NCI-H146 treated with DMSO at 0.1 percent for 48 hours (cell line): ENCODE results near the gene CEP57L1.
"Not testable (repeated sequence)": the region's sequence is repeated elsewhere in the genome, so short reads cannot be mapped to it uniquely, and the experiment has no call there.

Experiments
- DNase-seq: peaks from one replicate; lab custom pipeline; 2025; ENCODE audit not compliant: unreplicated experiment; lab: John Stamatoyannopoulos, UW

The CEP57L1 gene

GRCh38 chr6:109073344-109074132 is 21.8 kb upstream of the CEP57L1 start:
- peak; percentile 58 for DNase-seq

- no peak for DNase-seq
Observed at GRCh38 chr6:109074133-109074415, 21.2 kb upstream of the CEP57L1 start.

DNA sequence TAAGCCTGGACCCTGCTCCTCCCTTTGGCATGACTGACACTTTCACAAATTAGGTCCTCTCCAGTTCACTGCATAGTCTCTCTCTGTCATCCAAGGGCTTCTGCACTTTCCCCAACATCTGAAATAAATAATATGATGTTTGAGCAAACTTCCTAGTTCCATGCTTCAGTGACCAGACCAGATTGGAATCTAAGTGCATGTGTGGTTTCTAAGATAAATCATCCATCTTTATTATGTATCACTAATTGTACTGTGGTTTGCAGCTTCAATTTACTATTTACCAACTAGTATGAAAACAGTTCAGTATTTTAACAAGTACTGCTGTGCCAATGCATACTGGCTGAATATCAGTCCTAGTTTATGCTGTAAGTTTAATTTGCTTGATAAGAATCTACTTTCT is 19.4 kb upstream of the CEP57L1 start:
- no peak for DNase-seq

DNA sequence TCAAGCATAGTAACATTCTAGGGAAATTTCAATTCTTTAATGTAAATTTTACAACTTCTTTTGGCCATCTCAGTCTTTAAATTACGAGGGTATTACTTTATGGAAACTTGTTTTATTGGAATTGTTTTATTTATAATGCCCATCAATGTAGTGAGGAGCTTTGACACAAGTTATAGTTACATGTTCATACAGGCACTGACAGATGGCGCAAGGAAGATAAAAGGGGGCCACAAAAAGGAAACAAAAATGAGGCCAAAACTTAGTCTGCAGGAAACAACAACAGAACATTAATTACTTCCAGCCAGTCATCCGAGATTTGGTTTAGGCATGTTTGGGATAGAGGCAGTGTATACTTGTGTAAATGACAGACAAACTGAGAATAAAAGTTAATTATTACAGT is 18.9 kb upstream of the CEP57L1 start:
- no peak for DNase-seq

GRCh38 chr6:109079981-109080380 is 15.3 kb upstream of the CEP57L1 start:
- DNase-seq, result no peak

DNA sequence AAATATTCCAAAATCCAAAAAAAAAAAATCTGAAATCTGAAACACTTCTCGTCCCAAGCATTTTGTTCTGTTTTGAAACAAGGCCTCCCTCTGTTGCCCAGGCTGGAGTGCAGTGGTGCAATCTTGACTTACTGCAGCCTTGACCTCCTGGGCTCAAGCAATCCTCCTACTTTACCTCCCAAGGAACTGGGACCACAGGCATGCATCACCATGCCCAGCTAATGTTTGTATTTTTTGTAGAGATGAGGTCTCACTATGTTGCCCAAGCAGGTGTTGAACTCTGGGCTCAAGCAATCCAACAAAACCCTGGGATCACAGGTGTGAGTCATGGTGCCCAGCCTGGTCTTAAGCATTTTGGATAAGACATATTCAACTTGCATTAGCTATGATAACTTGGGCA is 14.3 kb upstream of the CEP57L1 start:
- DNase-seq, result no peak

GRCh38 chr6:109081516-109082187 is 13.7 kb upstream of the CEP57L1 start:
- DNase-seq, result no peak

DNA sequence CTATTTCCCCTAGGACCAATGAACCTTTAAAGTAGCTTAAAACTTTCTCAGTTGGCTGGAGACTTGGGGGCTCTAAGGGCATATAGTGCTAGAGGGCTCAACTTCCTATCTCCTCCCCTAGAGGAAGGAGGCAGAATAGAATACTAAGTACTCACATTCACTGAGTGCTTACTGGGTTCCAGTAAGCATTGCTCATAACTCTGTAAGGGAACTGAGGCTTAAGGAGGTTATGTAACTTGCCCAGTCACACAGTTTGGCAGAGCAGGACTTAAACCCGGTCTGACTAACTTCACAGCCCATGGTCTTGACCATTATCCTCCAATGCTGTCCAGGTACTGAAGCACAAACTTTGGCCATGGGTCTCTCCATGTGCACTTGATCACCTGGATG is 13.1 kb upstream of the CEP57L1 start:
- DNase-seq, result no peak

- no peak for DNase-seq
Observed at GRCh38 chr6:109083657-109084056, 11.7 kb upstream of the CEP57L1 start.

DNA sequence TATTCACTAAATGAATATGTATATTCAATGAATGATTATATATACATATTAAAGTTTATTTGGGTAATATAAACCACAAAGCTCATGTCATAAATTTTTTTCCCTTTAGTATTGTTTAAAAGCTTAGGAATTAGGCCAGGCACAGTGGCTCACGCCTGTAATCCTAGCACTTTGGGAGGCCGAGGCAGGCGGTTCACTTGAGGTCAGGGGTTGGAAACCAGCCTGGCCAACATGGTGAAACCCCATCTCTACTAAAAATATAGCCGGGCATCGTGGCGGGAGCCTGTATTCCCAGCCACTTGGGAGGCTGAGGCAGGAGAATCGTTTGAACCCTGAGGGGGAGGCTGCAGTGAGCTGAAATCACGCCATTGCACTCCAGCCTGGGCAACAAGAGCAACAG is 11.2 kb upstream of the CEP57L1 start:
- DNase-seq, result not testable (repeated sequence)

GRCh38 chr6:109087661-109088264 is 7.5 kb upstream of the CEP57L1 start:
- no peak for DNase-seq

- peak; percentile 12 for DNase-seq
Observed at GRCh38 chr6:109088995-109089394, 6.3 kb upstream of the CEP57L1 start.

DNA sequence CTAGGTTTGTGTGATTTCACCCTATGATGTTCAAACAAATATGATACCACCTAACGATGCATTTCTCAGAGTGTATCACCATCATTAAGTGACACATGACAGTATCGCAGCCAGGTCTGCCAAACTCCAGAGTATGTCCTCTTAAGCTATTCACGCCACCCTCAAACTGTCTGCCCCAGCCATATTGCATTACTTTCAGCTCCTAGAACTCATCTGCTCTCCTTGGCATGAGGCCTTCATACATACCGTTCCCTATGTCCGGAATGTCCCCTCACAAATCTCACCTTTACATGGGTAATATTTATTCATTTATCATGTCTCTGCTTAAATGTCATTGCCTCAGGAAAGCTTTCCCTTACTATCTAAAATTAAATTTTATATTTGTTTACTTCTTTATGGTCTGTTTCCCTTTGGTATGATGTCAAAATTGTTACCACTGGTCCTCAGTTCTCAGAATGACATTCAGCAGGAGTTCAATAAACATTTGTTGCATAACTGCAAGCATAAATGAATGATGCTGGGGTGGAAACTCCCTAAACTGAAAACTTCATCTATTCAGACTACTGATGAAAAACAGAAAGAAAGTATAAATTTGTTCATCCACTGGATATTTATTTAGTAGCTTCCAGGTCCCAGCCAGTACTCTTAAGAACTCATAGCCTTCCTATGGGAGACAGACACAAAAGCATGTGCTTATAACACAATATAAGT is 3.8 kb upstream of the CEP57L1 start:
- DNase-seq, result no peak

- no peak for DNase-seq
Observed at GRCh38 chr6:109092074-109092473, 3.2 kb upstream of the CEP57L1 start.

- DNase-seq, result no peak
Observed at GRCh38 chr6:109093732-109094415, 1.4 kb upstream of the CEP57L1 start.

GRCh38 chr6:109094416-109095035 is 781 bp upstream of the CEP57L1 start, which contains the start of gene SESN1:
SESN1 (minus strand) TSS chr6:109094846; CDS start chr6:109094073, 773 bp downstream.
- DNase-seq, result peak; percentile 78

DNA sequence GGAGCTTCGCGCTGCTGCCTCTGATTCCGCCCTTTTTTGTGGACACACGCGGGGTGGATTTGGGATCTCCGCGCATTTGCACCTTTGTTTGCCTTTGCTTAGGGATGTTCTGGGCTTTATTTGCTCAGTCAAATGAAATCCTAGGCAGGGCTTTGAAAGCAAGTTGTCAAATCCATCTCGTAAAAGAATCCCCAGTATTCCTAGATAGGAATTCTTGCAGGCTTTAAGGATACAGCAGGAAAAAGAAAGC is 453 bp downstream of the CEP57L1 start:
- peak; percentile 64 for DNase-seq

DNA sequence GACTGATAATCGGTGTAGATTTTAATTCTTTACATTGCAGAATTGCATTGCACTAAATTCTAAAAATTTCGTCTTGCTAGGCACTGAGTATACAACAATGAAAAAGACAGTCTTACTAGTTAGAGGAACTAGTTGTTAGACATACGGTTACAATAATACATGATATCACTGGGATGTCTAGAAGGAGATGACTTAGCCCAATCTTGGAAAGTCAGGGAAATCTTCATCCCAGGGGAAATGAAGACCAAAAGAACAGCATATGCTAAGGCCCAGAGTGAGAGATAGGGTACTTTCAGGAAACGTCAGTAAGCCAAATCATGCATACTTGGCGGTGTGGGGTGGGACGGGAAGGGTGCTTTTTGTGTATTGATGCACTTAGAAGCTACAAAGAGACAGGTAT is 901 bp downstream of the CEP57L1 start:
- DNase-seq, result no peak

DNA sequence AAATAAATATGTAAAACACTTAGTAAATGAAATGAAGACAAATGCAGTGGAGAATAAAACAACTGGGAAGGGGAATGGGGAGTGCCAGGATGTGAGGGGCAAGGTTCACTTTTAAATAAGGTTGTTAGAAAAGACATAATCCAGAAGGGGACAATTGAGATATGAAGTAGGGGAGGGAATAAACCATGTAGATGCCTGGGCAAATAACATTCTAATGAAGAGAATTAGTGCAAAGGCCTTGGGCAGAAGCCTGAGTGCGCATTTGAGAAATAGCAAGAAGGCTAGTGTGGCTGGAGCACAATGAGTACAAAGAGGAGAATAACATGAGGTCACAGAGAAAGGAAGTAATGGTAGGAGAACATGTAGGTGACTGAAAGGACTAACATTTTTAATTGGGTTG is 2.4 kb downstream of the CEP57L1 start:
- DNase-seq, result no peak

DNA sequence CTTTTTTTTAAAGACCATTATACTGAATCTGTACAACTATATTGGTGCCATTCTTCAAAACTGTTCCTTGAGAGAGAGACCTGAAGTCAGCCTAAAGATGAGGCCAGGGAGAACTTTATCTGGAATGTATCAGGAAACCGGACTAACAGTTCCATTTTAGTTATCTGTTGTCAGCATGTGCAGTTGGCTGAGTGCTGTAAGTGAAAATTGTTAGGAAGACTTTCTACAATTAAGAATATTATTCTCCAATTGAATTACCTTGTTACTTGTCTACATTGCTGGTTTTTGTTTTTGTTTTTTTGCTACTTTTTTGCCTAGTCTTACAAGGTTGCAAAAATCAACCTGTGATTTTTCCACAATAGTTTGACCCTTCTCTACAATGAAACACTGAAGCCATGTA is 7.5 kb downstream of the CEP57L1 start:
- no peak for DNase-seq

DNA sequence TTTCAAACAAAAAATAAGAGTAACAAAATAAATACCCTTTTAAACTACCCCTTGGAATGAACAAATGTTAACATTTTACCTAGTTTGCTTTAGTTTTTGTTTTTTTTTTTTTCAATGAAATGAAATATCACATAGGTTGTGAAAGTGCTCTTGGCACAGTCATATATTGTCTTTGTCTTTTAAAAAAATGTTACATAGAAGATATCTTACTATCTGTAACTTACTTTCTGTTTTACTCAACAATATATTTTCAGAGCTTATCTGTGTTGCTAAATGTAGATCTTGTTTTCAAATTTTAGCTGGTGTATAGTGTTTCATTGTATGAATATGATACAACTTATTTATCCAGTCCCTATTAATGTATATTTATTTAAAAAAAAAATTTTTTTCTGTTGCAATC is 8.6 kb downstream of the CEP57L1 start:
- no peak for DNase-seq
